ENCODE results near the gene BGN.

The BGN gene

GRCh38 chrX:153537526-153538295 is 42.9 kb downstream of the BGN start:
- no peak for DNase-seq

GRCh38 chrX:153538424-153538823 is 43.6 kb downstream of the BGN start:
- no peak for DNase-seq

- peak; percentile 3 for DNase-seq
Observed at GRCh38 chrX:153539171-153539978, 44.6 kb downstream of the BGN start.

- DNase-seq, result no peak
Observed at GRCh38 chrX:153539979-153540358, 45.2 kb downstream of the BGN start.

- no peak for DNase-seq
Observed at GRCh38 chrX:153544727-153545126, 49.9 kb downstream of the BGN start.

DNA sequence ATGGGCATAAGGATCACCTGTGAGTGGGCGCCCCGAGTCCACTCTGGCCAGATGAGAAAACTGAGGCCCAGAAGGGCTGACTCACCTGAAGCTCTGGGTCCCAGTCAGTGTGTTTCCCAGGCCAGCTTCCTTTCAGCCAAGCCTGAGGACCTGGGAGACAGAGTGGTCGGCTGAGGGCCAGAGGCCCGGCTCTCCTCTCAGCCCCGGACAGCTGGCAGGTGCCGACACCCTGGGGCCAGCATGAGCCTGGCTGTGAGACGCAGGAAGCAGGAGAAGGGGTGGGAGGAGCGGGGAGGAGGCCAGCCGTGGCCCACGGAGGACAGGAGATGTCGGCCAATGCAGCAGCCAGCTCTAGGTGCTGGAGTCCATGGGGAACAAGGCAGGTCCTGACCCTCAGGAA is 51.6 kb downstream of the BGN start:
- no peak for DNase-seq

DNA sequence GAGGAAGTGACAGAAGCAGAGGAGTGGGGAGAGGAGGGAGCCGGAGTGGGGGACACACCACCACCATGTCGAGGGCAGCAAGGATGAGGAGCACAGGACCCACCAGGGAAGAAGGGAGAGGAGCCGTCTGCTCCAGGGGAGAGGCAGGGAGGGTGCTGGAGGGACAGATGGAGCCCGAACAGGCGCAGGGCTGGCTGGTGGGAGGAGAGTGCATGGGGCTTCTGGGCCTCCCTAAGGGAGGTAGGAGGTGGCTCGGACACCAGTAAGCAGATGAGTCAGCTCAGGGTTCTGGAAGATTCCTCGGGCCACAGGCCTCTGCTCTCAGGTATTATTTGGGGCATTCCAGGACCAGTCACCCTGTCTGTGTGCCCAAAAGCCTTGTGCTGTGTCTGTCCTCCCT is 52.4 kb downstream of the BGN start:
- no peak for DNase-seq

GRCh38 chrX:153549231-153549630 is 54.5 kb downstream of the BGN start:
- no peak for DNase-seq

DNA sequence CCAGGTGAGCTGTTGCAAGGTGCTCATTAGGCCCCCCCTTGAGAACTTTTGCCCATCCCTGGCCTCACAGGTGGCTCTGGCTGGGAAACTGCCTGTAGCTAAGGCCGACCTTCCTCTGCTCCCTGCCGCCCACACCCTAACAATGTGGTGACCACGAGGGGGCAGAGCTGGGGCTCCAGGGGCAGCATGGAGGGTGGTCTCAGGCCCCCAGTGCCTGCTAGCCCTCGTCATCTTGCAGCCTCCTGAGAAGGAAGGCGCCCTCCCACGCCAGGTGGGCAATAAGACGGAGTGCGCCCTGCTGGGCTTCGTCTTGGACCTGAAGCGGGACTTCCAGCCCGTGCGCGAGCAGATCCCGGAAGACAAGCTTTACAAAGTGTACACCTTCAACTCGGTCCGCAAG is 55.0 kb downstream of the BGN start:
- DNase-seq, result no peak

GRCh38 chrX:153551135-153551534 is 56.4 kb downstream of the BGN start:
- DNase-seq, result no peak

GRCh38 chrX:153554519-153555167 is 59.9 kb downstream of the BGN start:
- DNase-seq, result peak; percentile 1

DNA sequence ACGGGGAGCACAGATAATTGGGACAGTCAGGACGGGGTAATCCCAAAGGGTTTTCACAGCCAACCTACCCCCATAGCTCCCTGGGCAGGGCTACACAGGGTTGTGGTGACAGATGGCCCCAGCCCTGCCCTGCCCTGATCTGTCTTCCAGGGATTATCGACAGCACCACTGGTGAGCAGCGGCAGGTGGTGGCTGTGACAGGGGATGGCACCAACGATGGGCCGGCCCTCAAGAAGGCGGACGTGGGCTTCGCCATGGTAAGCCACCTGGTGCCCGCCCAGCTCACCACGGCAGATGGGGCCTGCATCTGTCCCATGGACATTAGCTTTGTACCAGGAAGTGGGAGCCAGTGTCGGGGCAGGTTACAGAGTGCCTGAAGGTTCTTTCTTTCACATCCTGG is 62.0 kb downstream of the BGN start:
- DNase-seq, result no peak

GRCh38 chrX:153557618-153558355 is 63.0 kb downstream of the BGN start:
- no peak for DNase-seq

Measured in T1000 (cell line).